DND-41 (cell line): ENCODE data around the gene TWSG1.

Experiments used
- CTCF ChIP-seq: IDR thresholded peaks from 2 replicates; pipeline ENCODE4 v1.5.1; 2012; ENCODE audit warnings: borderline replicate concordance, low read length, moderate library complexity, mild to moderate bottlenecking; ENCODE audit not compliant: poor library complexity, severe bottlenecking; ENCODE audit errors: extremely low read depth
- EZH2 ChIP-seq: IDR thresholded peaks from 3 replicates; pipeline ENCODE4 v1.6.1; 2012; ENCODE audit warnings: borderline replicate concordance, low read depth, mild to moderate bottlenecking, moderate library complexity, low read length, inconsistent platforms; ENCODE audit not compliant: severe bottlenecking

GRCh38 chr18:9359796-9360195 lies 25.2 kb downstream of the TWSG1 start:
- TF ChIP-seq CTCF: no peak
- TF ChIP-seq EZH2: no peak
